Measurements from ENCODE around the gene ZBTB17. TPM values are rescaled to one million over a fixed set of nuclear protein-coding genes. Genes with fewer than 3 reads are reported as not detected.
A peak's percentile ranks its signal among the peaks of the same experiment; 100 is the strongest.

Gene ZBTB17
- total RNA-seq, 1 donor from 2014 or later: 23.9 TPM

- H3K9me3 Mint-ChIP-seq (ENCODE audit: low read depth): no peaks in the 10 kb centered on the region
- DNase-seq (ENCODE audit: low spot score): no peak
- H3K27me3 Mint-ChIP-seq (ENCODE audit: low read depth): no peaks in the 10 kb centered on the region
- H3K4me1 Mint-ChIP-seq (ENCODE audit: low read depth): peaks cover 18% of the 10 kb centered on the region
- H3K36me3 Mint-ChIP-seq (ENCODE audit: low read depth): peaks cover 16% of the 10 kb centered on the region
- H3K27ac Mint-ChIP-seq (ENCODE audit: unreplicated experiment): no peak overlapping the region
- TF ChIP-seq CTCF (IDR thresholded peaks at IDR 0.05): no peak
- no peak overlapping the region for H3K4me3 Mint-ChIP-seq (ENCODE audit: unreplicated experiment)
Observed at GRCh38 chr1:15911927-15912326, 64.0 kb downstream of the ZBTB17 start.

GRCh38 chr1:15911141-15911540 lies 64.8 kb downstream of the ZBTB17 start:
- peaks cover 14% of the 10 kb centered on the region for H3K36me3 Mint-ChIP-seq (ENCODE audit: low read depth)
- H3K27ac Mint-ChIP-seq (ENCODE audit: unreplicated experiment): no peak overlapping the region
- H3K4me3 Mint-ChIP-seq (ENCODE audit: unreplicated experiment): no peak overlapping the region
- DNase-seq (ENCODE audit: low spot score): no peak
- TF ChIP-seq CTCF (IDR thresholded peaks at IDR 0.05): no peak
- peaks cover 10% of the 10 kb centered on the region for H3K4me1 Mint-ChIP-seq (ENCODE audit: low read depth)
- H3K9me3 Mint-ChIP-seq (ENCODE audit: low read depth): no peaks in the 10 kb centered on the region
- no peaks in the 10 kb centered on the region for H3K27me3 Mint-ChIP-seq (ENCODE audit: low read depth)

- Mint-ChIP-seq H3K4me3 (ENCODE audit: unreplicated experiment) (no peak overlapping the region), H3K27ac (ENCODE audit: unreplicated experiment) (no peak overlapping the region), H3K9me3 (ENCODE audit: low read depth) (no peaks in the 10 kb centered on the region), H3K36me3 (ENCODE audit: low read depth) (peaks cover 13% of the 10 kb centered on the region), H3K27me3 (ENCODE audit: low read depth) (no peaks in the 10 kb centered on the region), H3K4me1 (ENCODE audit: low read depth) (peaks cover 6% of the 10 kb centered on the region)
- TF ChIP-seq CTCF (IDR thresholded peaks at IDR 0.05): no peak
- DNase-seq (ENCODE audit: low spot score): no peak
Observed at GRCh38 chr1:15908597-15908996, 67.3 kb downstream of the ZBTB17 start.

- H3K9me3 Mint-ChIP-seq (ENCODE audit: low read depth): no peaks in the 10 kb centered on the region
- no peaks in the 10 kb centered on the region for H3K27me3 Mint-ChIP-seq (ENCODE audit: low read depth)
- H3K4me1 Mint-ChIP-seq (ENCODE audit: low read depth): peaks cover 23% of the 10 kb centered on the region
- DNase-seq (ENCODE audit: low spot score): no peak
- no peak for TF ChIP-seq CTCF (IDR thresholded peaks at IDR 0.05)
- H3K27ac Mint-ChIP-seq (ENCODE audit: unreplicated experiment): peak overlapping the region; percentile 23
- no peaks in the 10 kb centered on the region for H3K36me3 Mint-ChIP-seq (ENCODE audit: low read depth)
- no peak overlapping the region for H3K4me3 Mint-ChIP-seq (ENCODE audit: unreplicated experiment)
Observed at GRCh38 chr1:15902882-15903281, 73.0 kb downstream of the ZBTB17 start.

- Mint-ChIP-seq H3K27ac (ENCODE audit: unreplicated experiment) (peak overlapping the region; percentile 36), H3K4me1 (ENCODE audit: low read depth) (peaks cover 25% of the 10 kb centered on the region), H3K9me3 (ENCODE audit: low read depth) (no peaks in the 10 kb centered on the region), H3K27me3 (ENCODE audit: low read depth) (no peaks in the 10 kb centered on the region), H3K36me3 (ENCODE audit: low read depth) (no peaks in the 10 kb centered on the region), H3K4me3 (ENCODE audit: unreplicated experiment) (no peak overlapping the region)
- no peak for DNase-seq (ENCODE audit: low spot score)
- no peak for TF ChIP-seq CTCF (IDR thresholded peaks at IDR 0.05)
Observed at GRCh38 chr1:15900662-15901279, 75.1 kb downstream of the ZBTB17 start.

All from chondrocyte (in vitro differentiated cells).